ENCODE measurements around the gene FBRSL1. TPM values are rescaled to one million over a fixed set of nuclear protein-coding genes. Genes with fewer than 3 reads are reported as not detected.
A peak's percentile ranks its signal among the peaks of the same experiment; 100 is the strongest.

The FBRSL1 gene
- total and polyA plus RNA-seq, 9 of the 15 experiments (the other 6 are each of a cell fraction or from before 2014, with no cell fraction given) = 0.24 to 129 (median 7.3) TPM

GRCh38 chr12:132475304-132476037 lies 14.5 kb upstream of the FBRSL1 start (continued):
- TF ChIP-seq, protein P1, sequence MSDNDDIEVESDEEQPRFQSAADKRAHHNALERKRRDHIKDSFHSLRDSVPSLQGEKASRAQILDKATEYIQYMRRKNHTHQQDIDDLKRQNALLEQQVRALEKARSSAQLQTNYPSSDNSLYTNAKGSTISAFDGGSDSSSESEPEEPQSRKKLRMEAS (CRISPR knock-in tag; IDR thresholded peaks at IDR 0.05) = peak; percentile 49
- TF ChIP-seq CTCFL (IDR thresholded peaks at IDR 0.05; ENCODE audit: borderline replicate concordance, insufficient read depth, low read depth, low read length, poor library complexity, severe bottlenecking) (no peak), ZNF668 (CRISPR knock-in tag; IDR thresholded peaks at IDR 0.05) (no peak), ERF (CRISPR knock-in tag; IDR thresholded peaks at IDR 0.05) (no peak), SAFB2 (IDR thresholded peaks at IDR 0.05; ENCODE audit: borderline replicate concordance, low read depth, low read length, severe bottlenecking) (no peak), ZSCAN29 (IDR thresholded peaks at IDR 0.05) (no peak), ZFX (CRISPR knock-in tag; IDR thresholded peaks at IDR 0.05) (peak; percentile 58), BACH1 (tag; IDR thresholded peaks at IDR 0.05) (no peak), NELFE (IDR thresholded peaks at IDR 0.05; ENCODE audit: insufficient read depth, insufficient read length) (no peak), SNRNP70 (optimal IDR thresholded peaks at IDR 0.05; ENCODE audit: low read depth, low read length) (no peak), ETV1 (tag; conservative IDR thresholded peaks at IDR 0.05; ENCODE audit: low read depth) (0 out of 2 replicates have a peak, but pooled peaks have one; percentile 13), FIP1L1 (IDR thresholded peaks at IDR 0.05; ENCODE audit: low read depth, low read length, poor library complexity, severe bottlenecking) (peak; percentile 39), CTBP1 (IDR thresholded peaks at IDR 0.05; ENCODE audit: borderline replicate concordance) (no peak), RHOXF2B (CRISPR knock-in tag; conservative IDR thresholded peaks at IDR 0.05) (no peak), FOXO4 (CRISPR knock-in tag; IDR thresholded peaks at IDR 0.05) (no peak), ZBTB49 (CRISPR knock-in tag; IDR thresholded peaks at IDR 0.05; ENCODE audit: borderline replicate concordance) (no peak)
- TF ChIP-seq, protein P2, sequence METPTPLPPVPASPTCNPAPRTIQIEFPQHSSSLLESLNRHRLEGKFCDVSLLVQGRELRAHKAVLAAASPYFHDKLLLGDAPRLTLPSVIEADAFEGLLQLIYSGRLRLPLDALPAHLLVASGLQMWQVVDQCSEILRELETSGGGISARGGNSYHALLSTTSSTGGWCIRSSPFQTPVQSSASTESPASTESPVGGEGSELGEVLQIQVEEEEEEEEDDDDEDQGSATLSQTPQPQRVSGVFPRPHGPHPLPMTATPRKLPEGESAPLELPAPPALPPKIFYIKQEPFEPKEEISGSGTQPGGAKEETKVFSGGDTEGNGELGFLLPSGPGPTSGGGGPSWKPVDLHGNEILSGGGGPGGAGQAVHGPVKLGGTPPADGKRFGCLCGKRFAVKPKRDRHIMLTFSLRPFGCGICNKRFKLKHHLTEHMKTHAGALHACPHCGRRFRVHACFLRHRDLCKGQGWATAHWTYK (CRISPR knock-in tag; IDR thresholded peaks at IDR 0.05) = no peak
- TF ChIP-seq, protein P3, sequence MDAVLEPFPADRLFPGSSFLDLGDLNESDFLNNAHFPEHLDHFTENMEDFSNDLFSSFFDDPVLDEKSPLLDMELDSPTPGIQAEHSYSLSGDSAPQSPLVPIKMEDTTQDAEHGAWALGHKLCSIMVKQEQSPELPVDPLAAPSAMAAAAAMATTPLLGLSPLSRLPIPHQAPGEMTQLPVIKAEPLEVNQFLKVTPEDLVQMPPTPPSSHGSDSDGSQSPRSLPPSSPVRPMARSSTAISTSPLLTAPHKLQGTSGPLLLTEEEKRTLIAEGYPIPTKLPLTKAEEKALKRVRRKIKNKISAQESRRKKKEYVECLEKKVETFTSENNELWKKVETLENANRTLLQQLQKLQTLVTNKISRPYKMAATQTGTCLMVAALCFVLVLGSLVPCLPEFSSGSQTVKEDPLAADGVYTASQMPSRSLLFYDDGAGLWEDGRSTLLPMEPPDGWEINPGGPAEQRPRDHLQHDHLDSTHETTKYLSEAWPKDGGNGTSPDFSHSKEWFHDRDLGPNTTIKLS (IDR thresholded peaks at IDR 0.05; ENCODE audit: borderline replicate concordance, low read depth) = no peak
